Kidney (tissue), 14 donors: ENCODE data around the gene SLC34A3. TPM values are rescaled to one million over a fixed set of nuclear protein-coding genes. Genes with fewer than 3 reads are reported as not detected.

Experiments
- DNase-seq, 5 donors: peaks; one replicate each; pipeline ENCODE4 v3.0.0-alpha.2; 2013 to 2020
- FAIRE-seq: peaks from 2 replicates; lab custom pipeline; 2012; peaks lifted over from hg19 to GRCh38; lab: Jason Lieb, UNC
- H3K27ac ChIP-seq, 2 donors: one replicate each; pipeline ENCODE4 v1.7.0; 2013; ENCODE audit warnings: low read depth in 2 of 2, low read length in 2 of 2, inconsistent platforms in 1 of 2
- H3K27me3 ChIP-seq: one replicate; pipeline ENCODE4 v1.7.1; 2013; ENCODE audit warnings: low read length, inconsistent platforms; ENCODE audit not compliant: control insufficient read depth, insufficient read depth
- H3K36me3 ChIP-seq, 3 donors: one replicate each; pipeline versions ENCODE4 v1.7.0 to v1.7.1; 2013; ENCODE audit warnings: low read length in 3 of 3, control low read depth in 1 of 3, inconsistent platforms in 1 of 3; ENCODE audit not compliant: insufficient read depth in 3 of 3, control insufficient read depth in 2 of 3
- H3K4me1 ChIP-seq, 3 donors: one replicate each; pipeline versions ENCODE4 v1.7.0 to v1.7.1; 2013; ENCODE audit warnings: low read length in 3 of 3, inconsistent platforms in 1 of 3, low read depth in 1 of 3; ENCODE audit not compliant: control insufficient read depth in 2 of 3, insufficient read depth in 2 of 3
- H3K4me3 ChIP-seq, 3 donors: one replicate each; pipeline versions ENCODE4 v1.7.0 to v1.8.1; 2013; ENCODE audit warnings: low read length in 3 of 3, control low read depth in 1 of 3, inconsistent platforms in 1 of 3
- H3K9ac ChIP-seq, 3 donors: one replicate each; pipeline versions ENCODE4 v1.7.0 to v1.7.1; 2013; ENCODE audit warnings: low read length in 3 of 3, control low read depth in 1 of 3, inconsistent platforms in 1 of 3
- H3K9me3 ChIP-seq, 3 donors: one replicate each; pipeline versions ENCODE4 v1.7.0 to v1.7.1; 2013; ENCODE audit warnings: low read length in 3 of 3, control low read depth in 1 of 3, inconsistent platforms in 1 of 3; ENCODE audit not compliant: control insufficient read depth in 2 of 3, insufficient read depth in 1 of 3
- intact Hi-C: fragments of 100-400 bp; cut with DNase I; formaldehyde crosslinking; loops from one replicate; pipeline ENCODE4 v1.11.1; 2022
- polyA plus RNA-seq: library from polyadenylated mRNA; stranded (reverse); fragments of 350-450 nt; fragmentation: Illumina TruSeq; extraction: RNeasy Lipid Tissue Mini Kit (QIAGEN cat#74804); gene quantifications from one replicate; pipeline ENCODE4 v1.2.3, GENCODE V29; 2014; ENCODE audit warnings: low read depth, low replicate concordance; ENCODE audit not compliant: insufficient read depth
- total RNA-seq: library from RNA; stranded (reverse); fragmentation: NEBNext Ultra II Directional; extraction: Animal tissue kit (Norgen Biotek cat#: 25700); gene quantifications from one replicate; pipeline ENCODE4 v1.2.1, GENCODE V29; 2021
- TF ChIP-seq, protein P1 (sequence below): IDR thresholded peaks from 3 replicates; pipeline ENCODE4 v1.5.1; 2012; ENCODE audit warnings: mild to moderate bottlenecking, moderate library complexity, borderline replicate concordance; ENCODE audit not compliant: insufficient read depth; ENCODE audit errors: extremely low read depth
- donor health status: control.
- donor health status: control.
- donor health status: control.
- donor health status: control.
- donor health status: control.
- donor health status: DM: yes; HTN: yes; CAD: no.
- donor health status: Normal renal cell carcinoma (clear cell type).

SLC34A3 gene
- total and polyA plus RNA-seq, 2 donors from 2014 or later = 0.13 to 36.0 TPM

- Histone ChIP-seq H3K36me3 (peaks cover 2 to 13% (median 6%) of the 10 kb centered on the region in 3 donors), H3K9ac (no peak overlapping the region), H3K27ac (no peak overlapping the region), H3K9me3 (no peaks in the 10 kb centered on the region), H3K4me1 (peaks cover 0 to 15% (median 7%) of the 10 kb centered on the region in 3 donors), H3K4me3 (no peak overlapping the region), H3K27me3 (no peaks in the 10 kb centered on the region)
- TF ChIP-seq, protein P1, sequence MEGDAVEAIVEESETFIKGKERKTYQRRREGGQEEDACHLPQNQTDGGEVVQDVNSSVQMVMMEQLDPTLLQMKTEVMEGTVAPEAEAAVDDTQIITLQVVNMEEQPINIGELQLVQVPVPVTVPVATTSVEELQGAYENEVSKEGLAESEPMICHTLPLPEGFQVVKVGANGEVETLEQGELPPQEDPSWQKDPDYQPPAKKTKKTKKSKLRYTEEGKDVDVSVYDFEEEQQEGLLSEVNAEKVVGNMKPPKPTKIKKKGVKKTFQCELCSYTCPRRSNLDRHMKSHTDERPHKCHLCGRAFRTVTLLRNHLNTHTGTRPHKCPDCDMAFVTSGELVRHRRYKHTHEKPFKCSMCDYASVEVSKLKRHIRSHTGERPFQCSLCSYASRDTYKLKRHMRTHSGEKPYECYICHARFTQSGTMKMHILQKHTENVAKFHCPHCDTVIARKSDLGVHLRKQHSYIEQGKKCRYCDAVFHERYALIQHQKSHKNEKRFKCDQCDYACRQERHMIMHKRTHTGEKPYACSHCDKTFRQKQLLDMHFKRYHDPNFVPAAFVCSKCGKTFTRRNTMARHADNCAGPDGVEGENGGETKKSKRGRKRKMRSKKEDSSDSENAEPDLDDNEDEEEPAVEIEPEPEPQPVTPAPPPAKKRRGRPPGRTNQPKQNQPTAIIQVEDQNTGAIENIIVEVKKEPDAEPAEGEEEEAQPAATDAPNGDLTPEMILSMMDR = no peak
- intact Hi-C loops = no loop called here
- FAIRE-seq (no peak), DNase-seq (peak in 1 of 5 donors; percentile 46)
Measured at GRCh38 chr9:137245450-137246421, 15.0 kb downstream of the SLC34A3 start.

DNA sequence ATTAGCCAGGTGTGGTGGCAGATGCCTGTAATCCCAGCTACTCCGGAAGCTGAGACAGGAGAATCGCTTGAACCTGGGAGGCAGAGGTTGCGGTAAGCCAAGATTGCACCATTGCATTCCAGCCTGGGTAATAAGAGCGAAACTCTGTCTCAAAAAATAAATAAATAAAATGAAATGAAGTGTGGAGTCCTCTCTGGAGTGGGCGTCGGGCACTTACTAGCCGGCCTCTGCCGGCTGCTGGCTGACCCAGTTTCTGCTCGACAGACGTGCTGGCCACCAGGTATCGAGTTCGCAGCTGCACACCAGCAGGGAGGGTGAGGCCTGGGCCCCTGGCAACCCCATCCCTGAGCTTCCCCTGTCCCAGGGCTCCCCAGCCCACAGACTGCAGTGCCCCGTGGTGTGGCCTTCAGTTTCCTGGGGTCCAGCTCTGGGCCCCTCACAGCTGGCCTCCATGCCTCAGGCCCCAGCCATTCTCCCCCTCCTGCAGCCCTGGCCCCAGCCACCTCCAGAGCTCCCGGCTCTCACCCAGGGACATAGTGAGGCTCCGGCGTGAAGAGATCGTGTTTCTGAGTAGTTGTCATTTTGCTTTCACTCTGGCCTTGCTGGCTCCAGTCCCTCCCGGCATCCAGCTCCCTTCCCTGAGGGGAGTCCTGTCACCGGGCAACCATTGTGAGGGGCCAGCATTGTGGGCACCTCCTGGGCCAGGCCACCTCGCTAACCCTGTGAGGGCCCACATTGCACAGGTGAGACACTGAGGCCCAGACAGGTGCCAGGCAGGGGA is 16.6 kb downstream of the SLC34A3 start:
- peak in 4 of 5 donors; percentile 34 to 61 (median 38) for DNase-seq
- H3K27ac ChIP-seq = no peak overlapping the region
- no peak for FAIRE-seq

DNA sequence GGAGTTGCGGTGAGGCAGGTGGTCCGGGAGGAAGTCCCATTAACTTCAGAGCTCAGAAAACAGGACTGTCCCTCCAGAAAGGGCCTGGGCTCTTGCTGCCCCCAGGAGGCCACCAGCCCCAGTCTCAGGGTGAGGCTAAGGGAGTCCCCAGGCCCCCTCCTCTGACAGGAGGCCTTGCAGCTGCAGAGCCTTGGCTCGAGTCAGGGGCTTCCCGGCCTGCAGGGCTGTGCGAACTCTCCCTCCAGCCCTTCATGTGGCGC is 17.1 kb downstream of the SLC34A3 start:
- Histone ChIP-seq H3K4me1 (peaks cover 0 to 6% (median 0%) of the 10 kb centered on the region in 3 donors), H3K27ac (no peak overlapping the region), H3K27me3 (no peaks in the 10 kb centered on the region), H3K36me3 (peaks cover under 1 to 8% (median 2%) of the 10 kb centered on the region in 3 donors), H3K4me3 (no peak overlapping the region), H3K9me3 (no peaks in the 10 kb centered on the region), H3K9ac (no peak overlapping the region)
- intact Hi-C loops = no loop called here
- DNase-seq = no peak
- TF ChIP-seq, protein P1 = no peak
- no peak for FAIRE-seq

More for the DNA sequence above, 16.6 kb downstream of the SLC34A3 start:
- Histone ChIP-seq H3K9me3 (no peaks in the 10 kb centered on the region), H3K4me1 (peaks cover 0 to 12% (median 5%) of the 10 kb centered on the region in 3 donors), H3K9ac (no peak overlapping the region), H3K36me3 (peaks cover 2 to 13% (median 6%) of the 10 kb centered on the region in 3 donors), H3K27me3 (no peaks in the 10 kb centered on the region), H3K4me3 (no peak overlapping the region)
- TF ChIP-seq, protein P1 = no peak
- intact Hi-C loops = no loop called here
